ENCODE measurements around the gene PCDH15.

PCDH15 gene

GRCh38 chr10:54749623-54750022 lies 51.4 kb downstream of the PCDH15 start:
- no peak for TF ChIP-seq CTCF (IDR thresholded peaks at IDR 0.05)

GRCh38 chr10:54745436-54745835 lies 55.6 kb downstream of the PCDH15 start:
- no peak overlapping the region for H3K27ac ChIP-seq
- H3K36me3 ChIP-seq: no peaks in the 10 kb centered on the region
- H3K9me3 ChIP-seq: no peaks in the 10 kb centered on the region
- no peaks in the 10 kb centered on the region for H3K27me3 ChIP-seq
- H3K4me1 ChIP-seq (ENCODE audit: control insufficient read depth in 1 of 2, insufficient read depth in 1 of 2, low read depth in 1 of 2, low read length in 1 of 2): no peaks in the 10 kb centered on the region
- TF ChIP-seq CTCF (IDR thresholded peaks at IDR 0.05): no peak
- no peak overlapping the region for H3K4me3 ChIP-seq (ENCODE audit: low read depth in 1 of 2, low read length in 1 of 2)

More at GRCh38 chr10:54749623-54750022, 51.4 kb downstream of the PCDH15 start:
- Histone ChIP-seq H3K36me3 (no peaks in the 10 kb centered on the region), H3K4me1 (ENCODE audit: control insufficient read depth in 1 of 2, insufficient read depth in 1 of 2, low read depth in 1 of 2, low read length in 1 of 2) (no peaks in the 10 kb centered on the region), H3K27me3 (no peaks in the 10 kb centered on the region), H3K4me3 (ENCODE audit: low read depth in 1 of 2, low read length in 1 of 2) (no peak overlapping the region), H3K27ac (no peak overlapping the region), H3K9me3 (no peaks in the 10 kb centered on the region)

GRCh38 chr10:54742416-54742815 lies 58.6 kb downstream of the PCDH15 start:
- Histone ChIP-seq H3K9me3 (no peaks in the 10 kb centered on the region), H3K36me3 (no peaks in the 10 kb centered on the region), H3K4me1 (ENCODE audit: control insufficient read depth in 1 of 2, insufficient read depth in 1 of 2, low read depth in 1 of 2, low read length in 1 of 2) (no peaks in the 10 kb centered on the region), H3K27me3 (no peaks in the 10 kb centered on the region), H3K4me3 (ENCODE audit: low read depth in 1 of 2, low read length in 1 of 2) (no peak overlapping the region), H3K27ac (no peak overlapping the region)
- no peak for TF ChIP-seq CTCF (IDR thresholded peaks at IDR 0.05)

GRCh38 chr10:54728511-54728910 lies 72.5 kb downstream of the PCDH15 start:
- Histone ChIP-seq H3K36me3 (no peaks in the 10 kb centered on the region), H3K4me3 (ENCODE audit: low read depth in 1 of 2, low read length in 1 of 2) (no peak overlapping the region), H3K9me3 (no peaks in the 10 kb centered on the region), H3K4me1 (ENCODE audit: control insufficient read depth in 1 of 2, insufficient read depth in 1 of 2, low read depth in 1 of 2, low read length in 1 of 2) (no peaks in the 10 kb centered on the region), H3K27me3 (no peaks in the 10 kb centered on the region), H3K27ac (no peak overlapping the region)
- TF ChIP-seq CTCF (IDR thresholded peaks at IDR 0.05): no peak

GRCh38 chr10:54722075-54722474 lies 79.0 kb downstream of the PCDH15 start:
- no peaks in the 10 kb centered on the region for H3K27me3 ChIP-seq
- no peaks in the 10 kb centered on the region for H3K36me3 ChIP-seq
- no peak overlapping the region for H3K4me3 ChIP-seq (ENCODE audit: low read depth in 1 of 2, low read length in 1 of 2)
- no peaks in the 10 kb centered on the region for H3K9me3 ChIP-seq
- no peak overlapping the region for H3K27ac ChIP-seq
- no peak for TF ChIP-seq CTCF (IDR thresholded peaks at IDR 0.05)
- no peaks in the 10 kb centered on the region for H3K4me1 ChIP-seq (ENCODE audit: control insufficient read depth in 1 of 2, insufficient read depth in 1 of 2, low read depth in 1 of 2, low read length in 1 of 2)

GRCh38 chr10:54710918-54711317 lies 90.1 kb downstream of the PCDH15 start:
- no peaks in the 10 kb centered on the region for H3K9me3 ChIP-seq
- TF ChIP-seq CTCF (IDR thresholded peaks at IDR 0.05): no peak
- H3K4me3 ChIP-seq (ENCODE audit: low read depth in 1 of 2, low read length in 1 of 2): no peak overlapping the region
- H3K27me3 ChIP-seq: no peaks in the 10 kb centered on the region
- no peaks in the 10 kb centered on the region for H3K4me1 ChIP-seq (ENCODE audit: control insufficient read depth in 1 of 2, insufficient read depth in 1 of 2, low read depth in 1 of 2, low read length in 1 of 2)
- no peaks in the 10 kb centered on the region for H3K36me3 ChIP-seq
- H3K27ac ChIP-seq: no peak overlapping the region

Data from neutrophil (primary cell).